ENCODE measurements around the gene CCDC167. TPM values are rescaled to one million over a fixed set of nuclear protein-coding genes. Genes with fewer than 3 reads are reported as not detected.
A peak's percentile ranks its signal among the peaks of the same experiment; 100 is the strongest.

Gene CCDC167
- polyA plus RNA-seq (ENCODE audit: insufficient read depth in 1 of 5, insufficient read length in 5 of 5, low replicate concordance in 1 of 5) = 10 to 100 TPM; 22.4 to 29.2 (median 23.4) TPM
- long read RNA-seq, donor 1, transcript CCDC167-201 (4 exons, 619 nt) = major isoform, 38 of 52 reads
- long read RNA-seq, donor 1, partial matches to known transcripts = 14 of 52 reads
- long read RNA-seq, donor 1, other reads (novel, unspliced or antisense) = 0 of 52 reads
- long read RNA-seq, donor 2, transcript CCDC167-201 (4 exons, 619 nt) = major isoform, 22 of 22 reads
- long read RNA-seq, donor 2, partial matches to known transcripts = 0 of 22 reads
- long read RNA-seq, donor 2, other reads (novel, unspliced or antisense) = 0 of 22 reads
- long read RNA-seq, donor 3, transcript CCDC167-201 (4 exons, 619 nt) = major isoform, 38 of 57 reads
- long read RNA-seq, donor 3, partial matches to known transcripts = 19 of 57 reads
- long read RNA-seq, donor 3, other reads (novel, unspliced or antisense) = 0 of 57 reads
- long read RNA-seq, donor 4, transcript CCDC167-201 (4 exons, 619 nt) = major isoform, 15 of 22 reads
- long read RNA-seq, donor 4, partial matches to known transcripts = 7 of 22 reads
- long read RNA-seq, donor 4, other reads (novel, unspliced or antisense) = 0 of 22 reads
- long read RNA-seq, donor 5, transcript CCDC167-201 (4 exons, 619 nt) = major isoform, 45 of 58 reads
- long read RNA-seq, donor 5, partial matches to known transcripts = 8 of 58 reads
- long read RNA-seq, donor 5, other reads (novel, unspliced or antisense) = 5 of 58 reads
- long read RNA-seq, donor 6, transcript CCDC167-201 (4 exons, 619 nt) = major isoform, 30 of 46 reads
- long read RNA-seq, donor 6, partial matches to known transcripts = 16 of 46 reads
- long read RNA-seq, donor 6, other reads (novel, unspliced or antisense) = 0 of 46 reads
- long read RNA-seq, donor 7, transcript CCDC167-201 (4 exons, 619 nt) = major isoform, 17 of 17 reads
- long read RNA-seq, donor 7, partial matches to known transcripts = 0 of 17 reads
- long read RNA-seq, donor 7, other reads (novel, unspliced or antisense) = 0 of 17 reads
- long read RNA-seq, donor 8, transcript CCDC167-201 (4 exons, 619 nt) = major isoform, 16 of 16 reads
- long read RNA-seq, donor 8, partial matches to known transcripts = 0 of 16 reads
- long read RNA-seq, donor 8, other reads (novel, unspliced or antisense) = 0 of 16 reads

DNA sequence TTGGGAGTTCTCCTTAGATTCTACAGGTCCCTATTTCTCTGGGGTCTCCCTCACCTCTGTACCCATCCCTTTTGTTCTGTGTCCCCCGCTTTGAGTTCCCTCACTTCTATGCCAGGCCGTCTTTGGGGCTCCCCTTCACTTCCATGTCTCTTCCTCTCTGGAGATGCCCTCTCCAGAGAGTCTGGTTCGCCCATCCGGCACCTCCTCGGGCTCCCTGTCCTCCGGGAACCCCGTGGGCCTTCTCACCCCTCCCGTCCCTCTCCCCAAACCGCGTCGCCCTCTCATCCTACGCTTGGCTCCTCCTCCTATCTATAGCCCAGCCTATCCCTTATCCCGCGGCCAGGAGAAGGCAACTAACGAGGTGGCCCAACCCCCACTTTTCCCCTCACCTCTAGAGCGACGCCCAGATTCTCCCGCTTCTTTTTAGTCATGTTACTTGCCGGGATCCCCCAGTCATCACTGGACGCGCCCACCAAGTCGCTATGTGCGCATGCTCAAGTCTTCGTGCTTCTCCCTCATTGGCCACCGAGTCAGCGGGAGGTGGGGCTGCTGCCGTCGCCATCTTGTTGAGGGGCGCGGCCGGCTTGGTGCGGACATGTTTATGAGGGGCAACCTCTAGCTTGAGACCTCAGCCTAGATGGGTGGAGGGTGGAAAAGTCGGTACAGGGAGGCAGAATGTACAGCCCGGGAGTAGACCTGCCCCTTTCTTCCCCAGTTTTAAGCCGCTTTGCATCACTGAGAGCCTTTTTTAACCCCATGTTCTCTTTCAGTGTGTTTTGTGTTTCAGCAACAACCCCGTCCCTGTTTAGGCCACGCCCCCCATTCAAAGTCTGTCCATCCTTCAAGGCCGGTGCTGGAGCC, at the start of gene CCDC167:
Gene CCDC167, minus strand, starts transcription at position 461 of the 861 bp plus-strand sequence. Its CDS starts 30 bp downstream, at position 431.
- peak; percentile 91 to 95 for DNase-seq

DNA sequence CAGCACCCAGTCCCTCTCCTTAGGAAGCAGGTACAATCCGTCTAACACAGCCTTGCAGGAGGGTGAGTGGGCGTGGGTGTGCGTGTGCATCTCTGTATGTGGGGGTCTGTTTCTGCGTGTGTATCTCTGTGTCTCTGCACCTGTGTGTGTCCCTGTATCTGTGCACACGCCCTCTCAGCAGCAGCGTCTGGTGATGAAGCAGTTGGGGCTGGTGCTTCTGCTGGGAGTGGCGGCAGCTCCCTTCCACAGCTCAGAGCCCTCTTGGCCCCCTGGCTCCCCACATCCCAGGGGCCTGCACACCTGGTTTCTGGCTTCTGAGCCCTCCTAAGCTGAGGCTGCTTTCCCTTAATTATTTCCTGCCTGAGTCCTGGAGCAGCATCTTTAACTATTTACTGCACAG, 49.5 kb upstream of the CCDC167 start:
- no peak for DNase-seq

DNA sequence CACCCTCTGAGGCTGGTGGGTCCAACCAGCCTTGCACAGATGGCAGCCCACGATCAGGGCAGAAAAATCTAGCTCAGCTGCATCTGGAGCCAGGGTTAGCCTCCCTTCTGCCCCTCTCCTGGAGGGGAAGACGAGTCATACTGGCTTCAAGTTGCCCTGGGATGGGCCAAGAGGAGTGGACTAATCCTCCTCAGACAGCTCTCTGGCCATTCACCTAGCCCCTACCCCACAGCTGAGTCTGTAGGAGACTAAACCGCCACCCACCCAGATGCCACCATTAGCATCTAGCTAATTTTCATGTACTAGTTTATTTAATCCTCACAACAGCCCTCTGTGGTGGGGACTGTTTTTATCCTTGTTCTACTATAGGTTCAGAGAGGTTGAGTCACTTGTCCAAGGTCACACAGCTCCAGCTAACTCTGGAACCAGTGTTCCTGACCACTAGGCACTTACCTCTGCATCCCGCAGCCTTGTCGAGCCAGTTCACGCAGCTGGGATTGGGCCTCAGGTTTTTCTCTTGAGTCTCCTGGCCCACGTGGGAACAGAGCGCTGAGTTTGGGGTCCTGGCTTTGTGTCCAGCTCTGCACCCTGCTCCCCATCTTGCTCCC, 48.5 kb upstream of the CCDC167 start:
- DNase-seq = no peak

DNA sequence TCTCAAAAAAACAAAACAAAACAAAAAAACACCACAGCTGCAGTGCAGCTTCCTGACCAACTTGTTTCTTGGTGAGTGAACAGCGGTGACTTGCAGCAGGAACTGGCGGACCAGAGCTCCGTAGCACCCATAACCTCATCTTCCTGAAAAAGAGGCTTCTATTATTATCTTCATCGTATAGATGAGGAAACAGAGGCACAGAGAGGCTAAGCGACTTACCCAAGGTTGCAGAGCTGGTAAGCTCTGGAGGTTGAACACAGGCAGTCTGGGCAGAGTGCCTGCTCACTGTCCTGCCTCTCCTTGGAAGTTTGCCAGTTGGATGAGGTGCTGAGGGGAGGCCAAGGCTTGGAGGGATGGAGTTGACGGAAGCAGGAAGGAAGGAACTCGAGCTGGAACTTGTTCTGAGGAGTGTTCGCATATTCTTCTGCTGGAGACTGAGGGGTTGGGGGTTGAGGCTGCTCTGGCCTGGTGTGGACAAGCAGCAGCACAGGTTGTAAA, 47.9 kb upstream of the CCDC167 start:
- DNase-seq = no peak

GRCh38 chr6:37546141-37546871, 46.6 kb upstream of the CCDC167 start:
- no peak for DNase-seq

GRCh38 chr6:37544530-37544929, 44.8 kb upstream of the CCDC167 start:
- DNase-seq = no peak

DNA sequence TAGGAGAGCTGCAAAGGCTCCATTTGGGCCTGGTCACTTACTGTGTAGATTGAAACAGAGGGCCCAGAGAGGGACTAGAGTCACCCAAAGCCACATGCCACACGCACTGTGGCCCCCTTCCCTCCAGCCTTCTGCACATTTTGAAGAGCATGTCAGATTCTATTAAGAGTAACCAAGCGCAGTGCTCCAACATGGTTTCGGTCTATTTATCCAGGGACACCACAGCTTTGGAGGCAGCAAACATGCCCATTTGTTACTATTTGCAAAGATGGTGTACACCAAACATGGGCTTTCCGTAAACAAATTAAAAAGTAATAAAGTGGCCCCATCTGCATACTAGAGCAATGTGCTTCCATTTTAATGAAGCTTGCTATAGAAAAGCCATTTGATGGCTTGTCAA, 43.7 kb upstream of the CCDC167 start:
- no peak for DNase-seq

DNA sequence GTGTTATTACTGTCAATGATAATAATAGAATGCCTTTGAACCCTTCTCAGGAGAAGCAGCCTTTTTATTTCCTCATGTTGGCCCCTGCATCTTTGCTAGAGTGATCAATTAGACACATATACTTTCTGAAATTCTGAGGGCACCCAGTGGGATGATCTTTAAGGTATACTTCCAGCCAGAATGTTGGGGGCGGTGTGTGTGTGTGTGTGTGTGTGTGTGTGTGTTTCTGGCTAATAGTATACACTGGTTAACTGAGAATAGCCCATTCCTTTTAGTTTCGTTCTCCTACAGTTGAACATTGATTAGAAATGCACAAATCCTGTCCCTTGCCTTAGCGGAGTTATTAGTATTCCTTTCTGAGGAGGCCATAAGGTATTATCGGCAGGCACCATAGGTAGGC, 41.7 kb upstream of the CCDC167 start:
- no peak for DNase-seq

- no peak for DNase-seq
Measured at GRCh38 chr6:37540390-37540789, 40.7 kb upstream of the CCDC167 start.

GRCh38 chr6:37540029-37540352, 40.3 kb upstream of the CCDC167 start:
- DNase-seq = no peak

DNA sequence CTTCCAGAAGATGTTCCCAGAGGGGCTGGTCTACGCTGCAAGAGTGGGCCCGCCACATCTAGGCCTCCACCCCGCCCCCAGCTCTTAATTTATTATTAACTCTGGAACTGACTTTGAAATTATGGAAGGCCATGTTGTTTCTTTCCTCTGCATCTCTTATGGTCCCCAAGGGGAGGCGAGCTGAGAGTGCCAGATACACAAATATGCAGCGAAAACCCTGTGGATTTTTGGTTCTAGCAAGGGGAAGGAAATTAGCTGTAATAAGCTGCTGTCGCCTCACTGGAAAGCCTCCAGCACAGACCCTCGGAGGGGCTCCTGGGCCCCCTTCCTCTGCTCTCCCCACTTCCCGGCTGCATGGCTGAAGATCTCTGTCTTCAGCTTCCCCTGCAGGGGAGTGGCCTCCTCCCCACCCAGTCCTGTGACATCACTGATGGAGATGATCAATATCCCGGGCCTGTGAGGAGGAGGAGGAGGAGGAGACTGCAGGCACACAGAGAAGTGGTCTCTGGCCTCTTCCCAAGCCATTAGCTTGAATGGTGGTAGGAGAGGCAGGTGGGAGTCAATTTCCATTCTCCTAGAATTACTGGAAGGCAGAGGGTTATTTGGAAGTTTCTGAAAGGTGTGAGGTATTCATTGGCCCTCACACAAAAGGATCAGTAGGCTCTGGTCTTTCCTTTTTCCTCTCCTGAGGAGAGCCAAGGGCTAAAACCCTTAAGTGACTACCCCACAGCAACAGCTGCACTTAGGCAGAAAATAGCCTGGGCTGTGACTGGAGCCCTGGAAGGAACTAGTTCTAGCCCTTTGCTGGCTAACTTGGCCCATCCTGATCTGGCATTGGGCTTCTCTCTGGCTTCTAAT, 39.7 kb upstream of the CCDC167 start:
- DNase-seq = no peak

DNA sequence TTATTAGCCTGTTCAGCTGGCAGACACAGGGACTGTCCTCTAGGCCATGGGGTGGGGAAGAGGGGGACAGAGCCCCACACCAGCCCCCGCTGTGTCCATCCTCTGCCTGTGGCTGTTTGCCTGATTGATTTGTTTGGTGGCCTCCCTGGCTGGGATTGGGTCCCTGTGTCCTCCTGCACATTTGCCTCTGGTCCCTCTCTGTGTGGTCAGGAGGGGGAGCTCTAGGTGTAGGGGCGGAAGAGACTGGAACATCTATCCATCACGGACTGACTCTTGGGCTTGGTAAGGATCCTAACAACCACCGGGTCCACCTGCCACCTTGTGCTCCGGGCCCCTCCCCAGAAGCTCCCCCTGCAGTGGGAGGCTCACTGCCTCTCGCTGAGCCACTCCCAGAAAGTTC, 38.4 kb upstream of the CCDC167 start:
- no peak for DNase-seq

DNA sequence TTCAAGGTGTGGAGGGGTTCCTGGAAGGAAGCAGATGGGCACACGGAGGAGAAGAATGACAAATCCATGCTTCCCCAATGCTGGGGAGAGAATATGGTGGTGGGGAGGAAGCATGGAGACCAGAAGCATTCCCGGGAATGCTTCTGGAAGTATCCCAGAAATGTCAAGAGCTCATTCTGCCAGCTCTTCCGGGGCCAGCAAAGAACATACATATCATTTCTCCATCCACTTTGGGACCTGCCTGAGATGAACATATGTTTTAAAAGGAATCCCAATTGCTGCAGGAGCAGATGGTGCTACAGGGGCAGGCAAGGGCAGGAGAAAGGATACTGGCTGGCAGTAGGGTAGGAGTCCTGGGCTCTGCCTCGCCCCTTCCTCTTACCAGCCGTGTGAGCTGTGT, 37.9 kb upstream of the CCDC167 start:
- no peak for DNase-seq

GRCh38 chr6:37536491-37537190, 36.9 kb upstream of the CCDC167 start:
- no peak for DNase-seq

- DNase-seq = no peak
Measured at GRCh38 chr6:37535759-37536490, 36.2 kb upstream of the CCDC167 start.

DNA sequence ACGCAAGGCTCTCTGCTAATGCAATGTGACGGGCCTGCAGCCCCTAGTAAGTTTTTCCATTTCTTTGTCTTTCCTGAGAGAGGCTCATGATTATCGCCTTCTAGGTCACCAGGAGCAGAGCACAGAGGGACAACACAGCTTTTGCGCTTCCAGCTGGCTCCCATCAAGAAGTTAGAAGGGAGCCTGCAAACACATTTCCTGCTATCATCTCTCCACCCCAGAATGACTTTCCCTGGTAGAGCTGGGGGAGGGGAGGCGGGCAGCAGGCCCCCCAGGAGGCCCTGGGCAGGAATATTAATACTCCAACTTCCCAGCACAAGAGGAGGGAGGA, 35.7 kb upstream of the CCDC167 start:
- no peak for DNase-seq

DNA sequence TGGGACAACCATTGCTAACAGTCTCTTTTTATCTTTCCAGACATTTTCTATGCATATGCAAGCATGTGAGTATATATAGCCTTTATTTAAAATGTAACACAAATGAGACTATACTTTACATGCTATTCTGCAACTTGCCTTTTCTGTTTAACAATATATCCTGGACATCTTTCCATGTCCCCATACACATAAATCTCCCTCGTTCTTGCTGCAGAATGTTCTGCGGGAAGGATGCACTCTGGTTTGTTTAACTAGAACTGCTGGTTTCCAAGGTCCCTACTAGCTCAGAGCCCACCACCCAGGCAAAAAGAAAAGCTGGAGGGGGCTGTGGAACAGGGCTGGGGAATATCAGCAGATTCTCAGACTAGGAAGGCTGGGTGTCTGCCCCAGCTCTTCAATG, 35.2 kb upstream of the CCDC167 start:
- DNase-seq = no peak

DNA sequence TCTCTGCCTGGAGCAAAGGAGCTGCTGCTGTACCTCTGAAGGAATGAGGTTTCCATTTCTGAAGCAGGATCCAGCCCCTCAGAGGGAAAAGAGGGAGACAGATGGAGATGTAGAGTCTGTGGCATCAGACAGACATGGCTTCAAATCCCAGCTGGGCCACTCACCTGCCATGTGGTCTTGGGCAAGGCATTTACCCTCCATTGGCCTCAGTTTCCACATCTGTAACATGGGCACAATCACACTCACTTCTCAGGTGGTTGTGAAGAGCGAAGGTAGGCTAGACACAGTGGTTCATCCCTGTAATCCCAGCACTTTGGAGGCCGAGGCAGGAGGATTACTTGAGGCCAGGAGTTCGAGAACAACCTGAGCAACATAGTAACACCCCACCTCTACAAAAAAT, 32.4 kb upstream of the CCDC167 start:
- no peak for DNase-seq

All from right lung (tissue), 10 donors.